B cell (primary cell): Measurements from ENCODE around the gene TLL1. TPM values are rescaled to one million over a fixed set of nuclear protein-coding genes. Genes with fewer than 3 reads are reported as not detected.

ENCODE experiments used
- ATAC-seq: fragments of 200-7000 bp; cut with Tn5 transposase; one replicate; pipeline ENCODE4 v1.10.0; 2021; ENCODE audit warnings: low read depth, mild to moderate bottlenecking, moderate number of reproducible peaks, moderate library complexity
- CTCF ChIA-PET: fragments of 350-600 bp; sonication (Branson Sonifier 250); formaldehyde crosslinking; loops from one replicate; lab custom pipeline; 2021; ENCODE audit warnings: antibody characterized with exemption, inconsistent platforms; lab: Charles Lee
- POLR2A ChIA-PET: fragments of 350-600 bp; sonication (Branson Sonifier 250); formaldehyde crosslinking; loops from one replicate; lab custom pipeline; 2021; ENCODE audit warnings: antibody characterized with exemption; lab: Charles Lee
- DNase-seq: peaks from one replicate; pipeline ENCODE4 v3.0.0; 2013
- H2AFZ ChIP-seq: 2 replicates; pipeline ENCODE4 v1.6.1; 2012; ENCODE audit warnings: mild to moderate bottlenecking, low read depth, low read length; ENCODE audit not compliant: insufficient read depth, poor library complexity, severe bottlenecking
- H3K27ac ChIP-seq, 2 donors: 1 replicate in 1 of 2; 2 replicates in 1 of 2; pipeline ENCODE4 v1.5.1; 2012 to 2013; ENCODE audit warnings: low read length in 2 of 2, mild to moderate bottlenecking in 2 of 2, moderate library complexity in 1 of 2
- H3K27me3 ChIP-seq, 4 experiments: fragments of 200-600 bp in 1 of 4; sonication (generic) in 1 of 4; replicated peaks in 1 of 4; 1 replicate in 2 of 4; 2 replicates in 2 of 4; pipeline versions ENCODE4 v1.6.1 to v1.7.0; 2013 to 2016; ENCODE audit warnings: low read length in 3 of 4, mild to moderate bottlenecking in 2 of 4, mixed read lengths in 1 of 4, moderate library complexity in 1 of 4; ENCODE audit not compliant: insufficient read depth in 4 of 4, control insufficient read depth in 3 of 4; ENCODE audit errors: control extremely low read depth in 1 of 4
- H3K36me3 ChIP-seq, 2 experiments: replicated peaks in 1 of 2; 1 replicate in 1 of 2; 2 replicates in 1 of 2; pipeline versions ENCODE4 v1.6.1 to v1.7.1; 2013; ENCODE audit warnings: low read length in 1 of 2; ENCODE audit not compliant: insufficient read depth in 2 of 2, control insufficient read depth in 1 of 2; ENCODE audit errors: control extremely low read depth in 1 of 2, extremely low read depth in 1 of 2
- H3K4me1 ChIP-seq, 2 donors: fragments of 200-600 bp in 1 of 2; sonication (generic) in 1 of 2; 1 replicate in 1 of 2; 2 replicates in 1 of 2; pipeline versions ENCODE4 v1.5.1 to v1.6.1; 2013 to 2017; ENCODE audit warnings: low read length in 2 of 2; ENCODE audit not compliant: control insufficient read depth in 2 of 2, insufficient read depth in 2 of 2
- H3K4me2 ChIP-seq: replicated peaks from 2 replicates; pipeline ENCODE3; 2012; ENCODE audit warnings: mild to moderate bottlenecking, low read depth, low read length; ENCODE audit not compliant: poor library complexity, severe bottlenecking
- H3K4me3 ChIP-seq, 5 experiments: fragments of 200-600 bp in 1 of 5; sonication (generic) in 1 of 5; 1 replicate in 3 of 5; 2 replicates in 2 of 5; pipeline versions ENCODE4 v1.5.1 to v1.7.0; 2011 to 2016; ENCODE audit warnings: low read length in 4 of 5, mild to moderate bottlenecking in 4 of 5, low read depth in 2 of 5, control low read depth in 1 of 5, moderate library complexity in 1 of 5; ENCODE audit not compliant: insufficient read depth in 1 of 5; ENCODE audit errors: control extremely low read depth in 1 of 5, extremely low read depth in 1 of 5
- H3K79me2 ChIP-seq: fragments of 200-600 bp; sonication (generic); one replicate; pipeline ENCODE4 v1.6.0; 2016; ENCODE audit warnings: low read length; ENCODE audit not compliant: control insufficient read depth, insufficient read depth
- H3K9ac ChIP-seq: fragments of 200-600 bp; sonication (generic); 2 replicates; pipeline ENCODE4 v1.6.1; 2017; ENCODE audit warnings: mild to moderate bottlenecking, low read length, moderate library complexity
- H3K9me3 ChIP-seq, 3 donors: one replicate each; pipeline versions ENCODE4 v1.6.1 to v1.7.1; 2013; ENCODE audit warnings: low read length in 2 of 3; ENCODE audit not compliant: control insufficient read depth in 2 of 3, insufficient read depth in 1 of 3; ENCODE audit errors: control extremely low read depth in 1 of 3
- H4K20me1 ChIP-seq: 2 replicates; pipeline ENCODE4 v1.6.0; 2012; ENCODE audit warnings: mild to moderate bottlenecking, low read length; ENCODE audit not compliant: insufficient read depth, control insufficient read depth, poor library complexity, severe bottlenecking
- H3K27ac Mint-ChIP-seq: one replicate; pipeline ENCODE4 v1.8.0; 2021; ENCODE audit warnings: mixed read lengths
- H3K27me3 Mint-ChIP-seq: one replicate; pipeline ENCODE4 v1.8.0; 2021; ENCODE audit warnings: mixed read lengths
- H3K4me1 Mint-ChIP-seq: one replicate; pipeline ENCODE4 v1.8.0; 2021; ENCODE audit warnings: mixed read lengths
- H3K4me3 Mint-ChIP-seq: one replicate; pipeline ENCODE4 v1.8.0; 2021; ENCODE audit warnings: mixed read lengths
- H3K9me3 Mint-ChIP-seq: one replicate; pipeline ENCODE4 v1.8.0; 2022; ENCODE audit warnings: mixed read lengths; ENCODE audit not compliant: insufficient read depth
- CTCF ChIP-seq: fragments of 200-600 bp; IDR thresholded peaks from one replicate; pipeline ENCODE4 v1.8.0; 2022; ENCODE audit warnings: antibody characterized with exemption, mild to moderate bottlenecking
- EZH2 ChIP-seq: IDR thresholded peaks from 2 replicates; pipeline ENCODE4 v1.6.1; 2012; ENCODE audit warnings: borderline replicate concordance, low read depth, mild to moderate bottlenecking, moderate library complexity, low read length; ENCODE audit not compliant: insufficient read depth, poor library complexity, severe bottlenecking
- WGBS: methylation state at CpG from one replicate; pipeline ENCODE4 v1.1.5; 2013; ENCODE audit warnings: missing lambda C conversion rate; ENCODE audit not compliant: insufficient coverage; 5-methylcytosine and 5-hydroxymethylcytosine counted together
- intact Hi-C: fragments of 100-400 bp; cut with micrococcal nuclease; formaldehyde crosslinking; loops from one replicate; pipeline ENCODE4 v1.10.0; 2022
- polyA plus RNA-seq: library from polyadenylated mRNA; depleted of rRNA; stranded (reverse); fragments of >200 nt; gene quantifications from 2 replicates; pipeline ENCODE4 v1.2.3, GENCODE V29; 2012
- total RNA-seq, 2 donors: library from RNA; stranded (reverse); fragments of 120-200 nt in 1 of 2; gene quantifications; 1 replicate in 1 of 2; 2 replicates in 1 of 2; pipeline versions ENCODE4 v1.2.3 to v1.2.4, GENCODE V29; 2013 to 2022

Gene TLL1
- total and polyA plus RNA-seq, 2 donors (not counting 1 experiment from before 2014, with no cell fraction given), result not detected

- WGBS, result no CpG with 5 or more reads among the region's 2 CpGs
- DNase-seq (no peak), ATAC-seq (no peak)
- no peak overlapping the region for H3K27ac Mint-ChIP-seq
- H3K27me3 ChIP-seq, result no peaks in the 10 kb centered on the region
- H3K9ac ChIP-seq, result no peak overlapping the region
- no peak overlapping the region for H3K4me2 ChIP-seq
- ChIA-PET POLR2A (no interaction called here), CTCF (no interaction called here)
- intact Hi-C loops, result no loop called here
- H3K4me1 ChIP-seq, result no peaks in the 10 kb centered on the region
- H3K4me1 Mint-ChIP-seq, result no peaks in the 10 kb centered on the region
- H3K4me3 Mint-ChIP-seq, result no peak overlapping the region
- no peak for TF ChIP-seq CTCF
- TF ChIP-seq EZH2, result no peak
- peaks cover 0 to 3% (median 1%) of the 10 kb centered on the region in 3 donors for H3K9me3 ChIP-seq
- H3K27me3 Mint-ChIP-seq, result no peaks in the 10 kb centered on the region
- H3K27ac ChIP-seq, result no peak overlapping the region
- peaks cover 9% of the 10 kb centered on the region for H3K9me3 Mint-ChIP-seq
- no peak overlapping the region for H3K4me3 ChIP-seq
- H3K79me2 ChIP-seq, result no peaks in the 10 kb centered on the region
- H4K20me1 ChIP-seq, result no peaks in the 10 kb centered on the region
- no peak overlapping the region for H2AFZ ChIP-seq
- H3K36me3 ChIP-seq, result no peaks in the 10 kb centered on the region
Observed at GRCh38 chr4:165963621-165964020, 90.6 kb downstream of the TLL1 start.

GRCh38 chr4:165964591-165964990 is 91.6 kb downstream of the TLL1 start:
- Histone ChIP-seq H3K27ac (no peak overlapping the region), H4K20me1 (no peaks in the 10 kb centered on the region), H3K4me2 (no peak overlapping the region), H3K4me1 (no peaks in the 10 kb centered on the region), H3K27me3 (no peaks in the 10 kb centered on the region), H3K9me3 (peaks cover 0 to 3% (median under 1%) of the 10 kb centered on the region in 3 donors), H2AFZ (no peak overlapping the region), H3K36me3 (no peaks in the 10 kb centered on the region), H3K4me3 (no peak overlapping the region), H3K79me2 (no peaks in the 10 kb centered on the region), H3K9ac (no peak overlapping the region)
- no peaks in the 10 kb centered on the region for H3K4me1 Mint-ChIP-seq
- peaks cover 8% of the 10 kb centered on the region for H3K9me3 Mint-ChIP-seq
- 80% methylated on average over 1 of the region's 5 CpGs for WGBS
- ATAC-seq, result no peak
- H3K27me3 Mint-ChIP-seq, result no peaks in the 10 kb centered on the region
- DNase-seq, result no peak
- ChIA-PET CTCF (no interaction called here), POLR2A (no interaction called here)
- no peak for TF ChIP-seq EZH2
- no peak for TF ChIP-seq CTCF
- no peak overlapping the region for H3K27ac Mint-ChIP-seq
- no peak overlapping the region for H3K4me3 Mint-ChIP-seq
- intact Hi-C loops, result no loop called here
